HepG2 (cell line): ENCODE results near the gene SFRP4. TPM values are rescaled to one million over a fixed set of nuclear protein-coding genes. Genes with fewer than 3 reads are reported as not detected.

Source experiments
- ATAC-seq: fragments of 200-7000 bp; cut with Tn5 transposase; 3 replicates; pipeline ENCODE4 v1.9.1; 2020; ENCODE audit warnings: mild to moderate bottlenecking, moderate library complexity
- BruUV-seq: library from RNA; stranded (reverse); fragments of 400-500 nt; replicated peaks from 2 replicates; lab custom pipeline; 2021; lab: Mats Ljungman, UMichigan
- CTCF ChIA-PET: fragments of 300-600 bp; formaldehyde crosslinking; extraction: SDS; loops from one replicate; lab custom pipeline; 2021; ENCODE audit warnings: low total read pairs, inconsistent platforms, low intra/inter-chr PET ratio; lab: Yijun Ruan, JAX
- POLR2A ChIA-PET: fragments of 350-600 bp; sonication (Branson Sonifier 250); formaldehyde crosslinking; loops from one replicate; lab custom pipeline; 2020; ENCODE audit warnings: antibody characterized with exemption, inconsistent platforms; lab: Yijun Ruan, JAX
- DNase-seq: peaks from one replicate; pipeline ENCODE4 v3.0.0-alpha.2; 2015; ENCODE audit warnings: low spot score
- FAIRE-seq: peaks from 3 replicates; lab custom pipeline; 2011; peaks lifted over from hg19 to GRCh38; lab: Jason Lieb, UNC
- H2AFZ ChIP-seq: one replicate; pipeline ENCODE4 v1.6.1; 2011; ENCODE audit warnings: low read length, inconsistent platforms
- H3K27ac ChIP-seq: fragments of 300-600 bp; 3 replicates; pipeline ENCODE4 v1.8.0; 2011; ENCODE audit warnings: mixed run types, mild to moderate bottlenecking, mixed read lengths, low read length, inconsistent platforms; ENCODE audit not compliant: insufficient read depth; ENCODE audit errors: extremely low read length
- H3K27me3 ChIP-seq, 2 experiments: fragments of 200-600 bp in 1 of 2; 2 replicates in 1 of 2; 3 replicates in 1 of 2; pipeline versions ENCODE4 v1.6.0 to v1.8.0; 2011; ENCODE audit warnings: low read length in 2 of 2, mild to moderate bottlenecking in 2 of 2, moderate library complexity in 2 of 2, inconsistent platforms in 1 of 2; ENCODE audit not compliant: insufficient read depth in 2 of 2, control insufficient read depth in 1 of 2
- H3K36me3 ChIP-seq, 2 experiments: fragments of 200-600 bp in 1 of 2; replicated peaks in 1 of 2; 2 replicates in 1 of 2; 3 replicates in 1 of 2; pipeline versions ENCODE4 v1.5.1 to v1.8.0; 2011; ENCODE audit warnings: low read length in 2 of 2, inconsistent platforms in 1 of 2; ENCODE audit not compliant: insufficient read depth in 2 of 2, control insufficient read depth in 1 of 2
- H3K4me1 ChIP-seq: 2 replicates; pipeline ENCODE4 v1.5.1; 2012; ENCODE audit warnings: low read length, inconsistent platforms; ENCODE audit not compliant: insufficient read depth
- H3K4me2 ChIP-seq: 2 replicates; pipeline ENCODE4 v1.6.0; 2011; ENCODE audit warnings: low read depth, low read length, inconsistent platforms
- H3K4me3 ChIP-seq, 3 experiments: fragments of 200-600 bp in 1 of 3; sonication (generic), shearing (Covaris generic) in 1 of 3; replicated peaks in 1 of 3; 2 replicates each; pipeline ENCODE4 v1.5.1; 2011 to 2016; ENCODE audit warnings: low read length in 3 of 3, inconsistent platforms in 2 of 3, low read depth in 2 of 3, mild to moderate bottlenecking in 2 of 3, control low read depth in 1 of 3, mixed read lengths in 1 of 3; ENCODE audit not compliant: insufficient read depth in 1 of 3
- H3K79me2 ChIP-seq: one replicate; pipeline ENCODE4 v1.6.1; 2011; ENCODE audit warnings: low read length, inconsistent platforms; ENCODE audit not compliant: insufficient read depth
- H3K9ac ChIP-seq: 2 replicates; pipeline ENCODE4 v1.6.0; 2011; ENCODE audit warnings: mild to moderate bottlenecking, low read depth, low read length, inconsistent platforms; ENCODE audit not compliant: insufficient read depth
- H3K9me3 ChIP-seq: 2 replicates; pipeline ENCODE4 v1.5.1; 2012; ENCODE audit warnings: mild to moderate bottlenecking, low read length
- H4K20me1 ChIP-seq: 2 replicates; pipeline ENCODE4 v1.6.0; 2011; ENCODE audit warnings: inconsistent platforms, mild to moderate bottlenecking, low read length, moderate library complexity; ENCODE audit not compliant: insufficient read depth
- EP300 ChIP-seq, 3 experiments: sonication (generic) in 1 of 3; formaldehyde crosslinking in 1 of 3; IDR thresholded peaks; 2 replicates each; pipeline versions ENCODE4 v1.5.1 to v1.6.1; 2011 to 2020; ENCODE audit warnings: low read depth in 2 of 3, low read length in 2 of 3, borderline replicate concordance in 1 of 3, improper control_type of control experiment in 1 of 3, mild to moderate bottlenecking in 1 of 3, missing genetic modification reagents in 1 of 3, moderate library complexity in 1 of 3
- FOXA3 ChIP-seq: IDR thresholded peaks from 2 replicates; pipeline ENCODE4 v1.6.1; 2016; ENCODE audit warnings: missing genetic modification reagents, missing compliant biosample characterization
- FUBP1 ChIP-seq: sonication (generic); formaldehyde crosslinking; IDR thresholded peaks from 2 replicates; pipeline ENCODE4 v1.5.1; 2020; ENCODE audit warnings: missing genetic modification reagents, mild to moderate bottlenecking, borderline replicate concordance
- HIC2 ChIP-seq: sonication (generic); formaldehyde crosslinking; IDR thresholded peaks from 2 replicates; pipeline ENCODE4 v1.9.0; 2022; ENCODE audit warnings: low read depth, missing genetic modification reagents
- MEIS1 ChIP-seq: sonication (generic); formaldehyde crosslinking; IDR thresholded peaks from 2 replicates; pipeline ENCODE4 v1.9.0; 2021; ENCODE audit warnings: mild to moderate bottlenecking, missing genetic modification reagents, moderate library complexity, borderline replicate concordance
- REST ChIP-seq, 2 experiments: IDR thresholded peaks; 2 replicates each; pipeline ENCODE4 v1.6.1; 2011 to 2012; ENCODE audit warnings: low read length in 2 of 2, borderline replicate concordance in 1 of 2, low read depth in 1 of 2, mild to moderate bottlenecking in 1 of 2, moderate library complexity in 1 of 2
- SOX13 ChIP-seq, 3 experiments: fragments of 450-650 bp in 1 of 3; sonication (generic) in 1 of 3; formaldehyde crosslinking in 1 of 3; IDR thresholded peaks in 2 of 3; conservative IDR thresholded peaks in 1 of 3; 2 replicates each; pipeline versions ENCODE4 v1.5.0 to v1.6.1; 2016 to 2020; ENCODE audit warnings: antibody characterized with exemption in 1 of 3, mild to moderate bottlenecking in 1 of 3, missing compliant biosample characterization in 1 of 3, missing genetic modification reagents in 1 of 3, moderate library complexity in 1 of 3
- SRF ChIP-seq: IDR thresholded peaks from 2 replicates; pipeline ENCODE4 v1.6.1; 2011; ENCODE audit warnings: mild to moderate bottlenecking, low read depth, low read length, moderate library complexity
- ZMYM3 ChIP-seq: sonication (generic); formaldehyde crosslinking; IDR thresholded peaks from 2 replicates; pipeline ENCODE4 v1.5.1; 2020; ENCODE audit warnings: mild to moderate bottlenecking, missing genetic modification reagents
- ZNF3 ChIP-seq: IDR thresholded peaks from 2 replicates; pipeline ENCODE4 v1.7.0; 2017; ENCODE audit warnings: inconsistent platforms
- WGBS: methylation state at CpG from one replicate; pipeline ENCODE4 v1.1.6; 2017; ENCODE audit warnings: low lambda C conversion rate; 5-methylcytosine and 5-hydroxymethylcytosine counted together
- in situ Hi-C: cut with HindIII; loops from 2 replicates; pipeline ENCODE4 v1.10.0; 2017; ENCODE audit warnings: low pct_unique_long_range_greater_than_20kb; ENCODE audit not compliant: extremely low pct_ligation_motif_present
- intact Hi-C: fragments of 100-400 bp; cut with micrococcal nuclease; formaldehyde crosslinking; loops from one replicate; pipeline ENCODE4 v1.10.0; 2022; ENCODE audit not compliant: unreplicated experiment
- polyA plus RNA-seq, 8 experiments: library from polyadenylated mRNA; depleted of rRNA in 3 of 8; stranded (reverse) in 7 of 8; unstranded in 1 of 8; fragments of >200 nt; fragmentation: Illumina TruSeq in 4 of 8; extraction: Trizol in 4 of 8; gene quantifications; 2 replicates each; pipeline versions ENCODE4 v1.2.1 to v1.2.3, GENCODE V29; 2011 to 2016; ENCODE audit warnings: low read depth in 4 of 8, missing spikeins in 1 of 8, mixed read lengths in 1 of 8; ENCODE audit not compliant: insufficient read depth in 1 of 8
- total RNA-seq, 5 experiments: library from RNA; depleted of rRNA; stranded (reverse); fragments of >200 nt; fragmentation: Illumina TruSeq; extraction: Trizol; gene quantifications; 2 replicates each; pipeline ENCODE4 v1.2.3, GENCODE V29; 2016; ENCODE audit warnings: low read depth in 1 of 5
- TF ChIP-seq, protein P1 (sequence below): sonication (generic); formaldehyde crosslinking; IDR thresholded peaks from 2 replicates; pipeline ENCODE4 v1.4.0; 2020; ENCODE audit warnings: missing genetic modification reagents, mild to moderate bottlenecking, borderline replicate concordance

The SFRP4 gene
- total and polyA plus RNA-seq, 2 of the 13 experiments (the other 11 are each of a cell fraction or from before 2014, with no cell fraction given) = 0.96 to 1.8 TPM

- peaks cover 0 to 5% of the 10 kb centered on the region in 2 experiments; a peak in 4 of 5 replicates for H3K36me3 ChIP-seq
- ChIA-PET POLR2A (interaction anchor here (1.1 to 4.7 kb wide), 4 partner anchors 24 to 973 kb away, joined by 3 to 68 read pairs (median 26); partner anchors contain the start of genes EPDR1, SFRP4 and STARD3NL), CTCF (no interaction called here)
- H3K9ac ChIP-seq = peak overlapping the region; percentile 82
- no peak overlapping the region for H2AFZ ChIP-seq
- H4K20me1 ChIP-seq = no peaks in the 10 kb centered on the region
- BruUV-seq = no TSS peak
- WGBS = 53% methylated on average over 8 of the region's 8 CpGs
- H3K4me2 ChIP-seq = peak overlapping the region; percentile 64
- peaks cover 71% of the 10 kb centered on the region for H3K4me1 ChIP-seq
- no peaks in the 10 kb centered on the region for H3K27me3 ChIP-seq
- in situ Hi-C loops (no loop called here), intact Hi-C loops (loop anchor here (1.0 kb wide), 2 partner anchors 27 to 234 kb away; partner anchors contain the start of gene STARD3NL)
- no peak for FAIRE-seq
- ATAC-seq = peak; percentile 25
- peaks cover 54% of the 10 kb centered on the region for H3K79me2 ChIP-seq
- H3K27ac ChIP-seq = peak overlapping the region; percentile 99
- no peaks in the 10 kb centered on the region for H3K9me3 ChIP-seq
- DNase-seq = peak; percentile 92
- peak overlapping the region in 1 of 3 experiments; percentile 38; a peak in 2 of 6 replicates for H3K4me3 ChIP-seq
- TF ChIP-seq EP300 (IDR thresholded peaks at IDR 0.05; ENCODE audit: low read depth in 2 of 2, low read length in 2 of 2) (peak in 1 of 2 experiments; percentile 18; a peak in 1 of 4 replicates), EP300 (CRISPR knock-in tag; IDR thresholded peaks at IDR 0.05; ENCODE audit: borderline replicate concordance) (no peak), MEIS1 (CRISPR knock-in tag) (0 out of 2 replicates have a peak, but pooled peaks have one; percentile 2), SOX13 (IDR thresholded peaks at IDR 0.05) (no peak), SOX13 (CRISPR knock-in tag; conservative IDR thresholded peaks at IDR 0.05 in 1 of 2, IDR thresholded peaks at IDR 0.05 in 1 of 2) (peak in 1 of 2 experiments; percentile 65; a peak in 2 of 4 replicates), ZNF3 (CRISPR knock-in tag) (peak; percentile 98), FUBP1 (CRISPR knock-in tag) (no peak), REST (IDR thresholded peaks at IDR 0.05; ENCODE audit: borderline replicate concordance in 1 of 2, low read depth in 1 of 2, low read length in 2 of 2) (no peak), SRF (no peak), ZMYM3 (CRISPR knock-in tag) (no peak), FOXA3 (peak; percentile 66), HIC2 (CRISPR knock-in tag) (peak; percentile 25; the same call in 1 of the 2 replicates)
- TF ChIP-seq, protein P1, sequence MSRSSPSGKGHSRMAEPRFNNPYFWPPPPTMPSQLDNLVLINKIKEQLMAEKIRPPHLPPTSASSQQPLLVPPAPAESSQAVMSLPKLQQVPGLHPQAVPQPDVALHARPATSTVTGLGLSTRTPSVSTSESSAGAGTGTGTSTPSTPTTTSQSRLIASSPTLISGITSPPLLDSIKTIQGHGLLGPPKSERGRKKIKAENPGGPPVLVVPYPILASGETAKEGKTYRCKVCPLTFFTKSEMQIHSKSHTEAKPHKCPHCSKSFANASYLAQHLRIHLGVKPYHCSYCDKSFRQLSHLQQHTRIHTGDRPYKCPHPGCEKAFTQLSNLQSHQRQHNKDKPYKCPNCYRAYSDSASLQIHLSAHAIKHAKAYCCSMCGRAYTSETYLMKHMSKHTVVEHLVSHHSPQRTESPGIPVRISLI = no peak
Measured at GRCh38 chr7:37943905-37944736, 27.5 kb upstream of the SFRP4 start.
